Hepatocyte (in vitro differentiated cells): ENCODE data around the gene DLG2. TPM values are rescaled to one million over a fixed set of nuclear protein-coding genes. Genes with fewer than 3 reads are reported as not detected.

Source experiments
- DNase-seq: peaks from one replicate; pipeline ENCODE4 v3.0.0-alpha.2; 2016; ENCODE audit warnings: low spot score
- H2AFZ ChIP-seq: fragments of 200-600 bp; sonication (generic); 2 replicates; pipeline ENCODE4 v1.6.0; 2016; ENCODE audit warnings: antibody characterized with exemption, mild to moderate bottlenecking
- H3K27ac ChIP-seq: fragments of 200-600 bp; sonication (generic); 2 replicates; pipeline ENCODE4 v1.5.1; 2016; ENCODE audit warnings: mild to moderate bottlenecking
- H3K27me3 ChIP-seq: fragments of 200-600 bp; sonication (generic); 2 replicates; pipeline ENCODE4 v1.6.1; 2016
- H3K36me3 ChIP-seq: fragments of 200-600 bp; sonication (generic); replicated peaks from 2 replicates; pipeline ENCODE4 v1.5.1; 2016; ENCODE audit warnings: low read depth; ENCODE audit not compliant: insufficient read depth
- H3K4me1 ChIP-seq: fragments of 200-600 bp; sonication (generic); 2 replicates; pipeline ENCODE4 v1.5.1; 2016; ENCODE audit warnings: mild to moderate bottlenecking, moderate library complexity; ENCODE audit not compliant: insufficient read depth
- H3K4me2 ChIP-seq: fragments of 200-600 bp; sonication (generic); 2 replicates; pipeline ENCODE4 v1.6.0; 2016
- H3K4me3 ChIP-seq: fragments of 200-600 bp; sonication (generic); 2 replicates; pipeline ENCODE4 v1.5.1; 2016; ENCODE audit warnings: mild to moderate bottlenecking
- H3K79me2 ChIP-seq: fragments of 200-600 bp; sonication (generic); 2 replicates; pipeline ENCODE4 v1.6.0; 2017; ENCODE audit warnings: mild to moderate bottlenecking
- H3K9me2 ChIP-seq: fragments of 200-600 bp; sonication (generic); replicated peaks from 2 replicates; pipeline ENCODE4 v1.6.0; 2017; ENCODE audit warnings: mild to moderate bottlenecking; ENCODE audit not compliant: insufficient read depth
- H3K9me3 ChIP-seq: fragments of 200-600 bp; sonication (generic); 2 replicates; pipeline ENCODE4 v1.5.1; 2016; ENCODE audit warnings: low read depth, mild to moderate bottlenecking
- H4K20me1 ChIP-seq: fragments of 200-600 bp; sonication (generic); 2 replicates; pipeline ENCODE4 v1.6.0; 2016; ENCODE audit warnings: mild to moderate bottlenecking; ENCODE audit not compliant: insufficient read depth, poor library complexity, severe bottlenecking
- EZH2 ChIP-seq: fragments of 200-600 bp; sonication (generic); IDR thresholded peaks from 2 replicates; pipeline ENCODE4 v1.6.1; 2016; ENCODE audit warnings: antibody characterized with exemption, mild to moderate bottlenecking, borderline replicate concordance
- EZH2phosphoT487 ChIP-seq: fragments of 200-600 bp; sonication (generic); IDR thresholded peaks from one replicate; pipeline ENCODE4 v1.6.1; 2018; ENCODE audit warnings: antibody characterized with exemption, mild to moderate bottlenecking, low read depth, moderate library complexity; ENCODE audit not compliant: unreplicated experiment, severe bottlenecking
- WGBS: methylation state at CpG from one replicate; pipeline ENCODE4 v1.1.6; 2016; ENCODE audit warnings: low lambda C conversion rate; ENCODE audit errors: missing lambda C conversion rate; 5-methylcytosine and 5-hydroxymethylcytosine counted together
- polyA plus RNA-seq: library from polyadenylated mRNA; unstranded; fragments of >200 nt; fragmentation: Nextera tagmentation; extraction: Ambion mirVana; gene quantifications from 2 replicates; pipeline ENCODE4 v1.2.1, GENCODE V29; 2016
- total RNA-seq: library from RNA; depleted of rRNA; stranded (reverse); fragments of >200 nt; gene quantifications from 2 replicates; pipeline ENCODE4 v1.2.3, GENCODE V29; 2014
- TF ChIP-seq, protein P1 (sequence below): fragments of 200-600 bp; sonication (generic); IDR thresholded peaks from 2 replicates; pipeline ENCODE4 v1.5.1; 2016; ENCODE audit warnings: antibody characterized with exemption, mild to moderate bottlenecking; ENCODE audit not compliant: poor library complexity

The DLG2 gene
- total and polyA plus RNA-seq, 2 experiments from 2014 or later: 2.6 to 6.8 TPM

DNA sequence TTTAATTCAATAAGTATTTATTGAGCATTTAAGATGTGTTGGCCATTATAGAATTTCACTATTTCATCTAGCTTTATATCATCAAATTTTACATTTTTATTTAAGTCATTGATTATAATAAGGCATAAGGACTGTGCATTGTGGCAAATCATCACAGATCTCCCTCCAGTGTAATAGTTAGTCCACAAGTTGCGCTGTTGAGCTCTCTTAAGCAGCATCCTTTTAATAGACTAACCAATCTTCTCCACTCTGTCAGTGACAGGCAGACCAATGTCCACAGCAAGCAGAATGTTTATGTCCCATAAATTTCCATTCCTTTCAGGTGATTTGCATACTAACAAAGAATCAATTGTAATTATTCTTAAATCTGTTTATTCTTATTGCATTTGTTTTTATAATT lies 1745.7 kb downstream of the DLG2 start:
- 85% methylated on average over 1 of the region's 1 CpG for WGBS
- no peaks in the 10 kb centered on the region for H4K20me1 ChIP-seq
- H3K36me3 ChIP-seq: no peaks in the 10 kb centered on the region
- DNase-seq: no peak
- TF ChIP-seq EZH2: no peak
- no peak for TF ChIP-seq EZH2phosphoT487
- no peaks in the 10 kb centered on the region for H3K79me2 ChIP-seq
- H3K27ac ChIP-seq: no peak overlapping the region
- no peak overlapping the region for H3K4me3 ChIP-seq
- no peak overlapping the region for H2AFZ ChIP-seq
- no peak overlapping the region for H3K4me2 ChIP-seq
- no peaks in the 10 kb centered on the region for H3K27me3 ChIP-seq
- no peaks in the 10 kb centered on the region for H3K9me2 ChIP-seq
- no peaks in the 10 kb centered on the region for H3K9me3 ChIP-seq
- no peaks in the 10 kb centered on the region for H3K4me1 ChIP-seq

DNA sequence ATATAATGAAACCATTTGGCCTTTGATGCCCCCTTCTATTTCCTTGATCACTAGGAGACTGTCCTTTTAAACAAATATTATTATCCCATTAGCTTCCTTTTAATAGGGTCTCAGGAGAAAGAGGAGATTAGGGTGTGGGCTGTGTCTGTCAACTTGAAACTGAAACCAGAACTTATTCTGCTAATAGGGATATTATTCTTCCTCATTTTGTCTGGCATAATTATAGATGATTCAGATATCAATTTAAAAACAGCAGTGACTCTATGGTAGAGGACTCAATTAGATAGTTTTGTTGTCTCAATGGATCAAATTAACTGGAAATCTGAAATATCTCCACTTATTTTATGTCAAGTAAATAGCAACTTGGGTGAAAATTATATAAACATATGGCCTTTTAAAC lies 1756.1 kb downstream of the DLG2 start:
- H3K27me3 ChIP-seq: no peaks in the 10 kb centered on the region
- no peaks in the 10 kb centered on the region for H3K36me3 ChIP-seq
- no peak overlapping the region for H3K4me3 ChIP-seq
- no peaks in the 10 kb centered on the region for H3K9me3 ChIP-seq
- H3K4me2 ChIP-seq: no peak overlapping the region
- H2AFZ ChIP-seq: no peak overlapping the region
- no peak for DNase-seq
- TF ChIP-seq EZH2 (no peak), EZH2phosphoT487 (no peak)
- TF ChIP-seq, protein P1, sequence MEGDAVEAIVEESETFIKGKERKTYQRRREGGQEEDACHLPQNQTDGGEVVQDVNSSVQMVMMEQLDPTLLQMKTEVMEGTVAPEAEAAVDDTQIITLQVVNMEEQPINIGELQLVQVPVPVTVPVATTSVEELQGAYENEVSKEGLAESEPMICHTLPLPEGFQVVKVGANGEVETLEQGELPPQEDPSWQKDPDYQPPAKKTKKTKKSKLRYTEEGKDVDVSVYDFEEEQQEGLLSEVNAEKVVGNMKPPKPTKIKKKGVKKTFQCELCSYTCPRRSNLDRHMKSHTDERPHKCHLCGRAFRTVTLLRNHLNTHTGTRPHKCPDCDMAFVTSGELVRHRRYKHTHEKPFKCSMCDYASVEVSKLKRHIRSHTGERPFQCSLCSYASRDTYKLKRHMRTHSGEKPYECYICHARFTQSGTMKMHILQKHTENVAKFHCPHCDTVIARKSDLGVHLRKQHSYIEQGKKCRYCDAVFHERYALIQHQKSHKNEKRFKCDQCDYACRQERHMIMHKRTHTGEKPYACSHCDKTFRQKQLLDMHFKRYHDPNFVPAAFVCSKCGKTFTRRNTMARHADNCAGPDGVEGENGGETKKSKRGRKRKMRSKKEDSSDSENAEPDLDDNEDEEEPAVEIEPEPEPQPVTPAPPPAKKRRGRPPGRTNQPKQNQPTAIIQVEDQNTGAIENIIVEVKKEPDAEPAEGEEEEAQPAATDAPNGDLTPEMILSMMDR: no peak
- H3K27ac ChIP-seq: no peak overlapping the region
- no peaks in the 10 kb centered on the region for H4K20me1 ChIP-seq
- no peaks in the 10 kb centered on the region for H3K79me2 ChIP-seq
- no peaks in the 10 kb centered on the region for H3K9me2 ChIP-seq
- H3K4me1 ChIP-seq: no peaks in the 10 kb centered on the region

DNA sequence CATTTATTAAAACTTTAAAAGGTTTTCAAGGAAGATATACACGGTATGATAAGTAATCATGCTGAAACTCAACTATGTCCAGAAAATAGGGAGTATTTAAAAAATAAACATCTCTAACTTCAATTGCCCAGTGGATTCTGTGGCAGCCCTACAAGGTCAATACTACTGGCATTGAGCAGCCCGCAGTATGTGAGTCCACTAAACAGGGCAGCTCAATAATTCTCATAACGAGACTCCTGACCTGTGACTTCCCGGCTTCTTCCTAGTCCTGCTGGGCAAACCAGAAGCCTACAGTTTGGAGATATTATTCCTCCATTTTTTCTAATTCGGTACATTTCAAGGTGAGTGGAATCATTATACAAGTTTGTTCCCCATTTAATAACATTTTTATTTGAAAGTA lies 1760.5 kb downstream of the DLG2 start:
- no peaks in the 10 kb centered on the region for H3K36me3 ChIP-seq
- no peak overlapping the region for H3K27ac ChIP-seq
- no peak overlapping the region for H3K4me3 ChIP-seq
- H3K4me2 ChIP-seq: no peak overlapping the region
- TF ChIP-seq, protein P1: no peak
- no peak for TF ChIP-seq EZH2
- TF ChIP-seq EZH2phosphoT487: no peak
- H3K9me2 ChIP-seq: no peaks in the 10 kb centered on the region
- no peaks in the 10 kb centered on the region for H4K20me1 ChIP-seq
- H3K79me2 ChIP-seq: no peaks in the 10 kb centered on the region
- WGBS: 86% methylated on average over 5 of the region's 5 CpGs
- H3K27me3 ChIP-seq: no peaks in the 10 kb centered on the region
- no peaks in the 10 kb centered on the region for H3K9me3 ChIP-seq
- no peak for DNase-seq
- H2AFZ ChIP-seq: no peak overlapping the region
- no peaks in the 10 kb centered on the region for H3K4me1 ChIP-seq

DNA sequence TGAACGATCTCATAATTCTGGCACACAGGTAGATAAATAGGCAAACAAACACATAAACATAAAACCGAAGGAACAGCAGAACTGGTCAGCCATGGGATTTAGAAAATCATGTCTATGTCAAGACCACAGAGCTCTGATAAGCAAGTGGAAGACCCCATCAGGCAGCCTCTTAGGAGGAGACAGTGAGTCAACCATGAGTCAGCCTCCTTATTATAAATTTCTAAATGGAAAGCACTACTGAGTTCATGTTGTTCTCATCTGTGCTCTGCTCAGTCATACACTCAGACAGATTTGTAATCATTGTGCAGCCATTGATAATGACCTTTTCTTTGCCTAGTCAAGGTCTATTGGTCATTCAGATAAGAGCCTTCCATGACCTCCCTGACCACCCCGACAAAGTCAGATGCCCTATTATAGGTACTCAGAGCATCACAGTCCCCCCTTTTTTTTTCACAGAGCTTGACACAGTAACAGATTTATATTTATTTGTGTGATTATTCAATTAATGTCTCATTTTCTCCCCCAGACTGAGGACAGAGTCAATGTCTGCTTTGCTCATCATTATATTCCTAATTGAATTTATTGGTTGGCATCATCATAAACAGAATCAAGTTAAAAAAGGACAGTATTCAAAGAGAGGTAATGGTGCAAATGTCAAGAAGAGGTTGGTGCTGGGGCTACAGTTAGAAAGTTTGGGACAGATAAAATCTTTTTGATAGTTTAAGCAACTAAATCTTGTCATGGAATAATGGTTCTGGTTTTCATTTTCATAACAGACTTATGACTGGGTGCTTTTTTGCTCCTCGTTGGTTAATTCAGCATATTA lies 1761.3 kb downstream of the DLG2 start:
- no peak overlapping the region for H3K27ac ChIP-seq
- WGBS: 82% methylated on average over 4 of the region's 4 CpGs

More for the DNA sequence above, 1761.3 kb downstream of the DLG2 start:
- Histone ChIP-seq H3K9me3 (no peaks in the 10 kb centered on the region), H3K36me3 (no peaks in the 10 kb centered on the region), H4K20me1 (no peaks in the 10 kb centered on the region), H3K4me3 (no peak overlapping the region), H3K79me2 (no peaks in the 10 kb centered on the region), H2AFZ (no peak overlapping the region), H3K4me1 (no peaks in the 10 kb centered on the region), H3K9me2 (no peaks in the 10 kb centered on the region), H3K4me2 (no peak overlapping the region), H3K27me3 (no peaks in the 10 kb centered on the region)
- TF ChIP-seq, protein P1: no peak
- no peak for TF ChIP-seq EZH2phosphoT487
- DNase-seq: no peak
